A549 (cell line): ENCODE results near the gene MMGT1. TPM values are rescaled to one million over a fixed set of nuclear protein-coding genes. Genes with fewer than 3 reads are reported as not detected.

Experiments used
- ATAC-seq, 2 experiments: fragments of 200-7000 bp in 1 of 2; fragments of >200 bp in 1 of 2; cut with Nextera tagmentation in 1 of 2; cut with Tn5 transposase in 1 of 2; 3 replicates each; pipeline versions ENCODE4 v1.8.0 to v1.9.1; 2018 to 2020; ENCODE audit warnings: mild to moderate bottlenecking in 1 of 2, moderate library complexity in 1 of 2
- CTCF ChIA-PET: fragments of 300-600 bp; sonication (Branson Sonifier 250); formaldehyde crosslinking; extraction: SDS; loops from one replicate; lab custom pipeline; 2021; ENCODE audit warnings: antibody characterized with exemption, inconsistent platforms; lab: Yijun Ruan, JAX
- POLR2A ChIA-PET: fragments of 350-600 bp; formaldehyde crosslinking; extraction: SDS; loops from one replicate; lab custom pipeline; 2021; ENCODE audit warnings: antibody characterized with exemption, inconsistent platforms; lab: Yijun Ruan, JAX
- DNase-seq, 2 experiments: peaks; one replicate each; pipeline versions ENCODE4 v3.0.0 to v3.0.0-alpha.2; 2011 to 2016; ENCODE audit warnings: low read depth in 1 of 2, low spot score in 1 of 2
- FAIRE-seq: peaks from 2 replicates; lab custom pipeline; 2011; peaks lifted over from hg19 to GRCh38; lab: Jason Lieb, UNC
- H3K27ac ChIP-seq, 2 experiments: fragments of >200 bp; sonication (Bioruptor Twin); formaldehyde crosslinking; 3 replicates each; pipeline ENCODE4 v1.5.1; 2016 to 2017
- H3K4me1 ChIP-seq: fragments of >200 bp; sonication (Bioruptor Twin); formaldehyde crosslinking; 3 replicates; pipeline ENCODE4 v1.6.1; 2016
- H3K4me2 ChIP-seq: fragments of >200 bp; sonication (Bioruptor Twin); formaldehyde crosslinking; 3 replicates; pipeline ENCODE4 v1.6.1; 2016
- H3K4me3 ChIP-seq: fragments of >200 bp; sonication (Bioruptor Twin); formaldehyde crosslinking; 3 replicates; pipeline ENCODE4 v1.5.1; 2016
- H3K9me3 ChIP-seq: fragments of >200 bp; sonication (Bioruptor Twin); formaldehyde crosslinking; 3 replicates; pipeline ENCODE4 v1.6.1; 2016
- CBX2 ChIP-seq: fragments of 200-600 bp; sonication (generic); IDR thresholded peaks from 2 replicates; pipeline ENCODE4 v1.6.1; 2016; ENCODE audit warnings: low read depth, mild to moderate bottlenecking, borderline replicate concordance
- CBX8 ChIP-seq: fragments of 200-600 bp; sonication (generic); IDR thresholded peaks from 2 replicates; pipeline ENCODE4 v1.6.1; 2016
- CHD2 ChIP-seq: fragments of 150-350 bp; IDR thresholded peaks from 2 replicates; pipeline ENCODE4 v1.6.1; 2014; ENCODE audit warnings: low read length; ENCODE audit not compliant: partially characterized antibody
- CTCF ChIP-seq: fragments of >200 bp; sonication (Bioruptor Twin); formaldehyde crosslinking; IDR thresholded peaks from 3 replicates; pipeline ENCODE4 v1.5.1; 2016
- E2F6 ChIP-seq: IDR thresholded peaks from 2 replicates; pipeline ENCODE4 v1.6.1; 2012; ENCODE audit warnings: low read depth, borderline replicate concordance
- FOSB ChIP-seq: fragments of 250-450 bp; sonication (Bioruptor Pico); IDR thresholded peaks from 2 replicates; pipeline ENCODE4 v1.5.0; 2020; ENCODE audit warnings: mild to moderate bottlenecking, moderate library complexity
- JUN ChIP-seq, 2 experiments: fragments of >200 bp; sonication (Bioruptor Twin); formaldehyde crosslinking; IDR thresholded peaks; 2 replicates in 1 of 2; 3 replicates in 1 of 2; pipeline ENCODE4 v1.6.1; 2016 to 2017
- KDM1A ChIP-seq: fragments of 200-600 bp; sonication (generic); IDR thresholded peaks from 2 replicates; pipeline ENCODE4 v1.6.1; 2016; ENCODE audit warnings: low read depth, mild to moderate bottlenecking
- MAX ChIP-seq: IDR thresholded peaks from 2 replicates; pipeline ENCODE4 v1.6.1; 2012
- MYC ChIP-seq: IDR thresholded peaks from 2 replicates; pipeline ENCODE4 v1.6.1; 2012; ENCODE audit warnings: mild to moderate bottlenecking, inconsistent platforms, low read length, improper control_type of control experiment, borderline replicate concordance
- PHF8 ChIP-seq: fragments of 200-600 bp; sonication (generic); IDR thresholded peaks from 2 replicates; pipeline ENCODE4 v1.6.1; 2016; ENCODE audit warnings: low read depth, mild to moderate bottlenecking, antibody characterized with exemption, moderate library complexity, borderline replicate concordance
- POLR2A ChIP-seq: IDR thresholded peaks from 2 replicates; pipeline ENCODE4 v1.6.1; 2012; ENCODE audit warnings: mild to moderate bottlenecking, low read length
- RFX5 ChIP-seq: fragments of 450-650 bp; IDR thresholded peaks from 2 replicates; pipeline ENCODE4 v1.7.1; 2014; ENCODE audit warnings: antibody characterized with exemption, mild to moderate bottlenecking, moderate library complexity
- TP53 ChIP-seq: fragments of 250-450 bp; sonication (Bioruptor Pico); IDR thresholded peaks from 2 replicates; pipeline ENCODE4 v1.5.0; 2021; ENCODE audit warnings: mild to moderate bottlenecking, moderate library complexity
- ZNF302 ChIP-seq: fragments of 250-450 bp; sonication (Bioruptor Pico); IDR thresholded peaks from 2 replicates; pipeline ENCODE4 v1.9.0; 2021; ENCODE audit warnings: inconsistent platforms, mild to moderate bottlenecking, moderate library complexity
- WGBS: methylation state at CpG from one replicate; pipeline ENCODE4 v1.1.6; 2017; ENCODE audit errors: missing lambda C conversion rate; 5-methylcytosine and 5-hydroxymethylcytosine counted together
- polyA plus RNA-seq, 4 experiments: library from polyadenylated mRNA; depleted of rRNA in 3 of 4; stranded (reverse); fragments of >200 nt; fragmentation: RNase III in 1 of 4; extraction: RNeasy Plus Mini Kit Qiagen cat#74134 plus additional on column Dnase treatment in 1 of 4; gene quantifications; 2 replicates in 3 of 4; 3 replicates in 1 of 4; pipeline ENCODE4 v1.2.3, GENCODE V29; 2011 to 2017
- TF ChIP-seq, protein P1 (sequence below): fragments of >200 bp; sonication (Bioruptor Twin); formaldehyde crosslinking; IDR thresholded peaks from 3 replicates; pipeline ENCODE4 v1.6.1; 2016
- TF ChIP-seq, protein P2 (sequence below): fragments of 150-350 bp; IDR thresholded peaks from 2 replicates; pipeline ENCODE4 v1.6.1; 2014; ENCODE audit warnings: low read depth, mild to moderate bottlenecking, low read length
- TF ChIP-seq, protein P3 (sequence below): fragments of >200 bp; sonication (Bioruptor Twin); formaldehyde crosslinking; IDR thresholded peaks from 2 replicates; pipeline ENCODE4 v1.6.1; 2016
- TF ChIP-seq, protein P4 (sequence below): fragments of 450-650 bp; IDR thresholded peaks from 2 replicates; pipeline ENCODE4 v1.6.1; 2014; ENCODE audit warnings: antibody characterized with exemption

The MMGT1 gene
- polyA plus RNA-seq, 2 of the 4 experiments (the other 2 are of a cell fraction) = 16.2 to 35.6 TPM

- H3K4me1 ChIP-seq = peaks cover 15% of the 10 kb centered on the region; the same call in 2 of the 3 replicates
- peak overlapping the region; percentile 74 for H3K4me3 ChIP-seq
- no peaks in the 10 kb centered on the region for H3K9me3 ChIP-seq
- no peak for DNase-seq
- 10% methylated on average over 2 of the region's 15 CpGs for WGBS
- FAIRE-seq = no peak
- TF ChIP-seq TP53 (CRISPR knock-in tag) = no peak
- TF ChIP-seq MYC = no peak
- TF ChIP-seq, protein P1, sequence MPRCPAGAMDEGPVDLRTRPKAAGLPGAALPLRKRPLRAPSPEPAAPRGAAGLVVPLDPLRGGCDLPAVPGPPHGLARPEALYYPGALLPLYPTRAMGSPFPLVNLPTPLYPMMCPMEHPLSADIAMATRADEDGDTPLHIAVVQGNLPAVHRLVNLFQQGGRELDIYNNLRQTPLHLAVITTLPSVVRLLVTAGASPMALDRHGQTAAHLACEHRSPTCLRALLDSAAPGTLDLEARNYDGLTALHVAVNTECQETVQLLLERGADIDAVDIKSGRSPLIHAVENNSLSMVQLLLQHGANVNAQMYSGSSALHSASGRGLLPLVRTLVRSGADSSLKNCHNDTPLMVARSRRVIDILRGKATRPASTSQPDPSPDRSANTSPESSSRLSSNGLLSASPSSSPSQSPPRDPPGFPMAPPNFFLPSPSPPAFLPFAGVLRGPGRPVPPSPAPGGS = no peak
- TF ChIP-seq RFX5 = no peak
- no peak for TF ChIP-seq KDM1A
- TF ChIP-seq, protein P2, sequence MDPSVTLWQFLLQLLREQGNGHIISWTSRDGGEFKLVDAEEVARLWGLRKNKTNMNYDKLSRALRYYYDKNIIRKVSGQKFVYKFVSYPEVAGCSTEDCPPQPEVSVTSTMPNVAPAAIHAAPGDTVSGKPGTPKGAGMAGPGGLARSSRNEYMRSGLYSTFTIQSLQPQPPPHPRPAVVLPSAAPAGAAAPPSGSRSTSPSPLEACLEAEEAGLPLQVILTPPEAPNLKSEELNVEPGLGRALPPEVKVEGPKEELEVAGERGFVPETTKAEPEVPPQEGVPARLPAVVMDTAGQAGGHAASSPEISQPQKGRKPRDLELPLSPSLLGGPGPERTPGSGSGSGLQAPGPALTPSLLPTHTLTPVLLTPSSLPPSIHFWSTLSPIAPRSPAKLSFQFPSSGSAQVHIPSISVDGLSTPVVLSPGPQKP = no peak
- TF ChIP-seq CBX8 = no peak
- no peak for TF ChIP-seq CHD2
- TF ChIP-seq ZNF302 (CRISPR knock-in tag) = no peak
- no peak for TF ChIP-seq CBX2
- TF ChIP-seq, protein P3, sequence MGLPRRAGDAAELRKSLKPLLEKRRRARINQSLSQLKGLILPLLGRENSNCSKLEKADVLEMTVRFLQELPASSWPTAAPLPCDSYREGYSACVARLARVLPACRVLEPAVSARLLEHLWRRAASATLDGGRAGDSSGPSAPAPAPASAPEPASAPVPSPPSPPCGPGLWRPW = no peak
- TF ChIP-seq, protein P4, sequence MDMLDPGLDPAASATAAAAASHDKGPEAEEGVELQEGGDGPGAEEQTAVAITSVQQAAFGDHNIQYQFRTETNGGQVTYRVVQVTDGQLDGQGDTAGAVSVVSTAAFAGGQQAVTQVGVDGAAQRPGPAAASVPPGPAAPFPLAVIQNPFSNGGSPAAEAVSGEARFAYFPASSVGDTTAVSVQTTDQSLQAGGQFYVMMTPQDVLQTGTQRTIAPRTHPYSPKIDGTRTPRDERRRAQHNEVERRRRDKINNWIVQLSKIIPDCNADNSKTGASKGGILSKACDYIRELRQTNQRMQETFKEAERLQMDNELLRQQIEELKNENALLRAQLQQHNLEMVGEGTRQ = no peak
- TF ChIP-seq FOSB (CRISPR knock-in tag) = no peak
- H3K4me2 ChIP-seq = peak overlapping the region; percentile 71
- POLR2A ChIA-PET = no interaction called here
- H3K27ac ChIP-seq = peak overlapping the region; percentile 77 to 96
- CTCF ChIA-PET = no interaction called here
- ATAC-seq = peak in 1 of 2 experiments; percentile 6; a peak in 2 of 6 replicates
Measured at GRCh38 chrX:135985973-135986310, 12.2 kb upstream of the MMGT1 start.

DNA sequence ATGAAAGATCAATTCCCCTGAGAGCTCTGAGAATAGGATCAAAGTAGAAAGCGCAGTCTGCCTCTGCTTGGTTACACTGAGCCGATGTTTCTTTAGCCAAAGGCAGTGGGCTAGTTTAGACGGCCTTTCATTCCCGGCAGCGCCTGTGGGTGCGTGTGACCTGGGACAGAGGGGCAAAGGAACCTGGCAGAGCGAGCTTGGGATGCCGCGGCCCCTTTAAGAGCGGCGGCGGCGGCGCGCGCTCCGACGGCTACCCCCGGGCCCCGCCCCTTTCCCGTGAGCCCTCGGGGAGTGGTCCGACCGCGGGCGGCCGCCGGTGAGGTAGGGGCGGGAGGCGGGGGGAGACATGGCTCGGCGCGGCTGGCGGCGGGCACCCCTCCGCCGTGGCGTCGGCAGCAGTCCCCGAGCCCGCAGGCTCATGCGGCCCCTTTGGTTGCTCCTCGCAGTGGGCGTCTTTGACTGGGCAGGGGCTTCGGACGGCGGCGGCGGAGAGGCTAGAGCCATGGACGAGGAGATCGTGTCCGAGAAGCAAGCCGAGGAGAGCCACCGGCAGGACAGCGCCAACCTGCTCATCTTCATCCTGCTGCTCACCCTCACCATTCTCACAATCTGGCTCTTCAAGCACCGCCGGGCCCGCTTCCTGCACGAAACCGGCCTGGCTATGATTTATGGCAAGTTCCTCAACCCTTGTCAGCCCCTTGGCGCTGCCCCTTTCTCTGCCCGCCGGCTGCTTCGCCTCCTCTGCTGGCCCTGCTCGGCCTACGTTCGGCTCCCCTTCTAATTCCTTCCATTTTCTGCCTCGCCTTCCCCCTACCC, 11.6 kb upstream of the MMGT1 start, which contains the start of gene SLC9A6:
SLC9A6 (plus strand) TSS at position 279 of the 816 bp plus-strand sequence; CDS start at position 503, 224 bp downstream.
- peaks cover 15% of the 10 kb centered on the region; the same call in 2 of the 3 replicates for H3K4me1 ChIP-seq
- peak; percentile 61 to 62 for DNase-seq
- ChIA-PET POLR2A (interaction anchor here (1.0 kb wide), 1 partner anchor 11 kb away, joined by 4 read pairs; the partner anchor contains the start of gene MMGT1), CTCF (no interaction called here)
- peak within 1 kb of the TSS; percentile 71 for H3K4me2 ChIP-seq
- FAIRE-seq = no peak
- H3K4me3 ChIP-seq = peak within 1 kb of the TSS; percentile 74
- peak; percentile 95 to 98 for ATAC-seq
- TF ChIP-seq MAX = 0 out of 2 replicates have a peak, but pooled peaks have one; percentile 16
- peak; percentile 41 for TF ChIP-seq PHF8
- peak; percentile 40; the same call in 1 of the 2 replicates for TF ChIP-seq POLR2A
- TF ChIP-seq E2F6 = 0 out of 2 replicates have a peak, but pooled peaks have one; percentile 14
- TF ChIP-seq CTCF = no peak
- peak in 1 of 2 experiments; percentile 33; a peak in 1 of 5 replicates for TF ChIP-seq JUN (IDR thresholded peaks at IDR 0.05)
- H3K27ac ChIP-seq = peak within 1 kb of the TSS; percentile 77 to 96
- 2% methylated on average over 25 of the region's 68 CpGs for WGBS
- no peaks in the 10 kb centered on the region for H3K9me3 ChIP-seq
